GM18868 (cell line): ENCODE data around the gene CDH5.

Experiments
- ATAC-seq: cut with Tn5 transposase; IDR thresholded peaks from one replicate; pipeline ENCODE4 v1.9.1; 2021; ENCODE audit warnings: mild to moderate bottlenecking, moderate library complexity; ENCODE audit not compliant: unreplicated experiment

The CDH5 gene

GRCh38 chr16:66373667-66374066 is 7.2 kb downstream of the CDH5 start:
- ATAC-seq: no peak

GRCh38 chr16:66374176-66374575 is 7.7 kb downstream of the CDH5 start:
- ATAC-seq: no peak

DNA sequence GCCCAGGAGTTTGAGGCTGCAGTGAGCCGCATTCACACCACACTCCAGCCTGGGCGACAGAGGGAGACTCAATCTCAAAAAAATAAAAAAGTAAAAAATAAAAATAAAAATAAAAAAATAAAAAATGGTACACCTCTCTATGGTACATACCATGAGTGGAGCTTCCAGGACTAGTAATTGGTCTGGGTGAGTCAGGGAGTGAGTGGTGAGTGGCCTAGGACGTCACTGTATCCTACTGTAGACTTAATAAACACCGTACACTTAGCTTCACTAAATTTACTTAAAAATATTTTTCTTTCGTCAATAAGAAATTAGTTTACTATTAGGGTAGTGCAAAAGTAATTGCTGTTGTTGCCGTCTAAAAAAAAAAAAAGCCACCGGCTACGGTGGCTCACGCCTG is 9.0 kb downstream of the CDH5 start:
- no peak for ATAC-seq

DNA sequence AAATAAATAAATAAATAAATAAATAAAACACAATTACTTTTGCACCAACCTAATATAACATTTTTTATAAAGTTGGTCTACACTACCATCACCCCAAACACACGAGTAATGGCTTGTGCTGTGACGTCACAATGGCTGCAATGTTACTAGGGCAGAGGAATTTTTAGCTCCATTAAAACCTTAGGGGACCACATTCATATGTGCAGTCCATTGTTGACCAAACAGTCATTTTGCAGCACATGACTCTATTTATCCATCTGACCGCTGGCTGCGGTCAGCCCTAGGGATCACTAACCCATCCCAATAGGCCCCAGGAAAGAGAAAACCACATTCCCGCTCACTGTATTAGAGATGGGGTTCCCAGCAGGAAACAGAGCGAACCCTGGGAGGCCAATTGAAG is 9.6 kb downstream of the CDH5 start:
- ATAC-seq: no peak

DNA sequence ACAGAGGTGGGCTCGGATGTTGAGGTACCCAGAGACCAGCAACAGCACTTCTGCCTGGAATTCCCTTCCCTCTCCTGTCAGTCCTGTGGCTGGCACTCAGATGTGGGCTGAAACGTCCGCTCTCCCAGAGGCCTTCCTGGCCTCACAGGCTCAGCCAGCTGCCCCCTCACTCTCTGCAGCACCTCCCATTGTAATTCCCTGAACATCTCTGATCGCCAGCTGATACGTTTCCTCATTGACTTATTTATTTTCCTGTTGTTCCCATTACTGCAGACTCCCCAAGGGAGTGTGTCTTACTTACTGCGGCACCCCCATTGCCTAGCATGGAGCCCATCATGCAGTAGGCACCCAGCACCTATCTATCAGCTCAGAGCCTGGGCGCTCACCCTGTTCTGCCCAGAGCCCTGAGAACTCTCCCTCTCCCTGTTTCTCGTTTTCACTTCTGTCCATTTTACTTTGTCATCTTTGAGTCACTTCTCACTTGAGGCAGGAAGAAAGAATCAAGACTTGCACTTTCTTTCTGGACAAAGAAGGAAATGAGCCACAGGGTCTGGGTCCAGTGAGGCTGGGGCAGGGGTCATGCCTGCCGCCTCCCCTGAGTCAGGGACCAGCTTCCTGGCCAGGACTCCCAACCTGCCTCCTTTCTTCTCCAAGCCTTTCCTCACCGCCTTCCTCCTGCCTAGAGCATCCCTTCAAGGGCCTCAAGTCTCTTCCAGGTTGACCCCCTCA is 10.2 kb downstream of the CDH5 start:
- ATAC-seq: no peak

GRCh38 chr16:66377324-66377723 is 10.8 kb downstream of the CDH5 start:
- no peak for ATAC-seq

GRCh38 chr16:66378741-66379570 is 12.5 kb downstream of the CDH5 start:
- no peak for ATAC-seq

DNA sequence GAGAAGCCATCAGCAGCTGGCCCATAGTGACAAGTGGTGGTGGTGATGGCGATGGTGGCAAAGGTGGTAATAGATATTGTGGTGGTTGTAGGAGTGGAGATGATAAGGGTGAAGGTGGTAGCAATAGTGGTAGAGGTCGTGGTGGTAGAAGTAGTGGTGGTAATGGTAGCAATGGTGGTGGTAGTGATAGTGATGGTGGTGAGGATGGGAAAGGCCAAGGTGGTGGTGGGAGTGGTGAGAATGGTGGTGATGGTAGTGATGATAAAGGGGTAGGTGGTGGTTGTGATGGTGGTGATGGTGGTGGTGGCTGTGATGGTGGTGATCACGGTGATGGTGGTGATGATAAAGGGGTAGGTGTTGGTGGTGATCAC is 13.1 kb downstream of the CDH5 start:
- no peak for ATAC-seq

GRCh38 chr16:66380421-66380820 is 13.9 kb downstream of the CDH5 start:
- no peak for ATAC-seq

GRCh38 chr16:66381585-66382170 is 15.2 kb downstream of the CDH5 start:
- no peak for ATAC-seq

GRCh38 chr16:66382171-66382965 is 15.9 kb downstream of the CDH5 start:
- ATAC-seq: no peak

DNA sequence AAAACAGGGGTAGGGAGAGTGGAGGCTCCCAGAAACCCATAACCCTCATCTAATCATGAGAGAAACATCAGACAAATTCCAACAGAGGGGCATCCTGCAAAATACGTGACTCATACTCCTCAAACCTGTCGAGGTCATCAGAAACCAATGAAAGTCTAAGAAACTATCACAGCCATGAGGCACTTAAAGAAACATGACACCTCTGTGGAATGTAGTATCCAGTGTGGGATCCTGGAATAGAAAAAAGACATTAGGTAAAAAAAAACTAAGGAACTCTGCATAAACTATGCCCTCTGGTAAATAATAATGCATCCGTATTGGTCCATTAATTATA is 16.4 kb downstream of the CDH5 start:
- no peak for ATAC-seq

- ATAC-seq: no peak
Observed at GRCh38 chr16:66383551-66383950, 17.1 kb downstream of the CDH5 start.

DNA sequence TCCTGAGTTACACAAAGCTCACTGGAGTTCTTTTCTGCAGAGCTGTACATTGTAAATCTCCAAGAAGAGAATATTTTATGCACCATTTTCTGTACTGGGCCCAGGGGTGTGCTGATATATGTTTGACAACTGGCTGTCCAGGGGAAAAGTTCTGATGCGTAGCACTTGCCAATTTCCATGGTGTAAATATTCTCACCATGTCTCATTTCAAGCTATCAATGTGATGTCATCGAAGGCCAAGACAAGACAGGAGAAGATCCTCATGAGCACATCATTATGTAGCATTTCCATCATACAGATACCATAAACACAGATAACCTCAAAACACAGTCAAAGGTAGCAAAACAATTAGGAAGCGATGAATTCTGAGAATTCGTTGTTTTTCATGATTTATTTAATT is 18.9 kb downstream of the CDH5 start:
- ATAC-seq: no peak

DNA sequence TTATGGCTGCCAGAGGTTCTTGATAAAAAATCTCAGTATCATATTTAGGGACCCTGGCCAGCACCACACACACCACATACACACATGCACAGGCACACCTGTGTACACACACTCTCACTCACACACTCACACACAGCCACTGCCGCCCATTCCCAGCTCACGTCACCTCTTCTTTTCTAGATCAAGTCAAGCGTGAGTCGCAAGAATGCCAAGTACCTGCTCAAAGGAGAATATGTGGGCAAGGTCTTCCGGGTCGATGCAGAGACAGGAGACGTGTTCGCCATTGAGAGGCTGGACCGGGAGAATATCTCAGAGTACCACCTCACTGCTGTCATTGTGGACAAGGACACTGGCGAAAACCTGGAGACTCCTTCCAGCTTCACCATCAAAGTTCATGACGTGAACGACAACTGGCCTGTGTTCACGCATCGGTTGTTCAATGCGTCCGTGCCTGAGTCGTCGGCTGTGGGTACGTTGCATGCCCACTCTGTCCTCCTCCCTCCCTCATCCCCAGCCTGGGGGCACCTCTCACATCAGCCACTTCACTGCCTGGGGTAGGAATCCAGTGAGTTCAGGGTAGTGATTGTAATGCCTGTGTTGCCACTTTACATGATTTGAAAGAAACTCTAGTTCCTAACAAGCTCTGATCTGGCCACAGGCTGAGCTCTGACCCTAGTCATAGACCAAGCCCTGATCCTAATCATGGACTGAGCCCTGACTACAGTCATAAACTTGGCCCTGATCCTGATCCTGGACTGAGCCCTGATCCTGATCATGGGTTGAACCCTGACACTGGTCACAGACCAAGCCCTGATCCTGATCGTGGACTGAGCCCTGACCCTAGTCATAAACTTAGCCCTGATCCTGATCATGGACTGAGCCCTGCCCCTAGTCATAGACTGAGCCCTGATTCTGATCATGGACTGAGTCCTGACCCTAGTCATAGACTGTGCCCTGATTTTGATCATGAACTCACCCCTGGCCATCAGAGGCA is 20.4 kb downstream of the CDH5 start:
- no peak for ATAC-seq

DNA sequence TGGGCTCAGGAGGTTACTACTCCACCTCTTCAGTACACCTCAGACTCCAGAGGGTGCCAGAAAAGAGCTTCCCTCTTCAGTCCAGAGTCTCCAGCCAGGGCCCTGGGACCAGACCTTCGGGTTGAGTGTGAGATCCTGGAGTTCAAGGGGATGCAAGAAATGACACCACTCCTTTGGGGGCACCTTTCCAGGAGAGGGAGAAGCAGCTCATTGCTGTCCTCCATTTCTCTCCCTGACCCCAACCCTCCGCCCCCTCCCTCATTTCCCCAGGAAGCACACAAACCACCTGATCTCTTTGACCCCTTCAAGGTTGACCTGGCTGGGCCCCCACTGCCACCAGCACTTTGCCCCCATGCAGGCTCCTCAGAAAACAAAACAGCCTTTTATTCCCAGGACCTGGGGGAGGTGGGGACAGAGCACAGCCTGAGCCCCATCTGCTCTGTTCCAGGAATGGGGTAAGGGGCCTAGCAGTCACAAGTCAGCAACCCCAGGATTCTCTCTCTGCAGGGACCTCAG is 21.4 kb downstream of the CDH5 start:
- no peak for ATAC-seq

DNA sequence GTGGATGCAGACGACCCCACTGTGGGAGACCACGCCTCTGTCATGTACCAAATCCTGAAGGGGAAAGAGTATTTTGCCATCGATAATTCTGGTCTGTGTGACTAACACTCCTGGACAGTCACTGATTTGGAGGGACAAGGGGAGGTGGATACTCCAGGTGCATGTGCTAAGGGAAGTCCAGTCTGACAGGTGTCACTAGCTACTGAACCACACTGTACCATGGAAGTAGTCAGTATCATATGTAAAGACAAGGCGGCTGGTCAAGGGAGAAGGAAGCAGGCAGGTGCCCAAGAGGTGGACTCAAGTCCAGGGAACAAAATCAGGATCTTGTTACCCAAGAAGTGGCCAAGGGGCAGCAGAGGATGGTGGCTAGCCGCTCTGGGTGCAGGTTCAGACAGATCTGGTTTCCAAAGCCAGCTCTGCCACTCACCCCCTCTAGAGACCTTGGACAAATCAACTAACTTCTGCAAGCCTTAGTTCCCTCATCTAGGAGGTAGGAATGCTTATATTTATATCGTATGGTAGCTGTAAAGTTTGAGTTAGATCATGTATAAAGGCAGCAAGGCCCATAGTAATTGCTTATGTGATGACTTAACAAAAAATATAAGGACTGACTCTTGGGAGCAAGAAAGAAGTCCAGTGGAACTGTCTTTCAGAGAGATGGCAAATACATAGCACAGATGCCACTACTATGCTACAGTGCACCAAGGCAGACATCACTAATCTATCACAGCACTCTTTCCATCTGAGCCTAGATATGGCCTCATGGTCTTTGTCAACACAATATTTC is 22.1 kb downstream of the CDH5 start:
- no peak for ATAC-seq

DNA sequence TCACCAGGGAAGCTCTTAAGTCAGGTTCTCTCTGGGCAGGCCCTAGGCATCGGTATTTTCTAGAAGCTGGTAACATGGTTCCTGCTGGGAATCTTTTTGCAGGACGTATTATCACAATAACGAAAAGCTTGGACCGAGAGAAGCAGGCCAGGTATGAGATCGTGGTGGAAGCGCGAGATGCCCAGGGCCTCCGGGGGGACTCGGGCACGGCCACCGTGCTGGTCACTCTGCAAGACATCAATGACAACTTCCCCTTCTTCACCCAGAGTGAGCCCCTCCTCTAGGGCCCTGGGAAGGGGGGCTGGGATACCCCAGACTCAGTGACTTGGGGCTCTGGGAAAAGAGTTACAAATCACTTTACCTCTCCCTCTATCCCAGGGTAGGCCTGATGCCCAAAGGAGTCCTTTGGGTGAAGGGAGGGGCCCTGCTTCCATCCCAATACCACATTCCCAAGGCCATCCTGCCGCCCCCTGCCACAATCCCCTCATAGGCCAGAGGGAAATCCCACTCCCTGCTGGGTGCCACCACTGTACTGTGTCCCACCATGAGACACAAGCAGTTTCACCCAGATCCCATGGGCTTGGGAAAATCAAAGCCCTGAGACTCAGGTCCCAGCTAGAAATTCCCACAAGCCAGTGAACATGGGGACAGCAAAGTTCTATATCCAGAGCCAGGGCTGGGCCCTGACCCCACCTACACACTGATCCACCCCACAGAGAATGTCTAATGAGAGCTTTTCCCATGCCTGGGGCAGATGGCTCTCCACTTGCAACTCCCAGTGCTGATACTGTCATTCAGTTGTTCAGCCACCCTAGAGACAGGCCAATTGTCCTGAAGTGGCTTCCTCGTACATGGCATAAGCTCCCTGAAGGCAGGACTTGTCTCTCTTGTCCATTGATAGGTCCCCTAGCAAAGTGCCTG is 23.0 kb downstream of the CDH5 start:
- no peak for ATAC-seq
